GM12891 (cell line): ENCODE data around the gene HSD11B1L.

Source experiments
- DNase-seq: peaks from one replicate; pipeline ENCODE4 v3.0.0; 2011; ENCODE audit warnings: low spot score; ENCODE audit not compliant: insufficient read length
- FAIRE-seq: peaks from 2 replicates; lab custom pipeline; 2011; peaks lifted over from hg19 to GRCh38; lab: Jason Lieb, UNC
- PAX5 ChIP-seq: IDR thresholded peaks from 2 replicates; pipeline ENCODE4 v1.6.1; 2011; ENCODE audit warnings: low read length, moderate library complexity, mild to moderate bottlenecking; ENCODE audit not compliant: insufficient read depth, severe bottlenecking
- POLR2A ChIP-seq: IDR thresholded peaks from 2 replicates; pipeline ENCODE4 v1.6.1; 2011; ENCODE audit warnings: low read depth, low read length, control low read depth
- POLR2AphosphoS5 ChIP-seq: IDR thresholded peaks from 2 replicates; pipeline ENCODE4 v1.6.1; 2011; ENCODE audit warnings: low read depth, low read length, control low read depth
- POU2F2 ChIP-seq: IDR thresholded peaks from 2 replicates; pipeline ENCODE4 v1.6.1; 2011; ENCODE audit warnings: low read depth, mild to moderate bottlenecking, control low read depth, low read length, moderate library complexity
- SPI1 ChIP-seq: IDR thresholded peaks from 2 replicates; pipeline ENCODE4 v1.6.1; 2011; ENCODE audit warnings: low read depth, low read length, control low read depth
- TAF1 ChIP-seq: IDR thresholded peaks from 2 replicates; pipeline ENCODE4 v1.6.1; 2011; ENCODE audit warnings: low read depth, low read length, control low read depth

HSD11B1L gene

DNA sequence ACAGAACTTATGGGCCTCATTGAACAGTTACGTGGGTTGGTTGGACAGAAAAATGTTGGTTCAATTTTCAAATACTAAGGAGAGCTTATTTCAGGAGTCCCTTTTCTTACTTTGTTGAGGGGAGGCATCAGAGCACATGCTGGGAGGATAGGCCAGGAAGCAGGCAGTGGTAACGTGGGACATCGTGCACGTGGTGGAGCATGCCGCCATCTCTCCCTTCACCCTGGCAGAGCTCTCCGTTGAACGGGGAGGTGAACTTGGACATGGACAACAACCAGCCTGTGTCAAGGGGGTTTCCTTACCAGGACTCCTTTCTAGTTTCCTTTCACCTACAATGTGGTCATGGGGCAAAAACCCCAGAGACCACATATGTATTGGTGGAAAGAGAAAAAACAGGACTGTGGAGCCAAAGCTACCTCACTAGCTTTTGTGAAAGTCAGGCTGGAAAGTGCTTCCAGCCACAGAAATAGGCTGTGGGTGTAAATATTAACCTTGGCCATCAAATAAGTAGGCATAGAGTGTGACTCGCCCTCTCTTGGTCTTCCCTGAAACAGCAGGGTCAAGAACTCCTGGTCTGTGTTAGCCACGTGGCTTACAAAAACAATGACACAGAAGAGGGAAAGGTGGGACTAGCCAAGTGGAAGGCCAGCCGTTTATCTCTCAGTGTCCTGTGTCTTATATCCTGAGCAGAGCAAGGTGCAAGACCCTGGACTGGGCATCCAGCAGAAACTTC, 14.9 kb upstream of the HSD11B1L start:
- FAIRE-seq (peak; percentile 47), DNase-seq (no peak)
- no peak for TF ChIP-seq POLR2A
- TF ChIP-seq POLR2AphosphoS5, result no peak; the same call in 1 of the 2 replicates
- TF ChIP-seq PAX5, result no peak
- no peak for TF ChIP-seq SPI1
- TF ChIP-seq TAF1, result no peak
- TF ChIP-seq POU2F2, result no peak

DNA sequence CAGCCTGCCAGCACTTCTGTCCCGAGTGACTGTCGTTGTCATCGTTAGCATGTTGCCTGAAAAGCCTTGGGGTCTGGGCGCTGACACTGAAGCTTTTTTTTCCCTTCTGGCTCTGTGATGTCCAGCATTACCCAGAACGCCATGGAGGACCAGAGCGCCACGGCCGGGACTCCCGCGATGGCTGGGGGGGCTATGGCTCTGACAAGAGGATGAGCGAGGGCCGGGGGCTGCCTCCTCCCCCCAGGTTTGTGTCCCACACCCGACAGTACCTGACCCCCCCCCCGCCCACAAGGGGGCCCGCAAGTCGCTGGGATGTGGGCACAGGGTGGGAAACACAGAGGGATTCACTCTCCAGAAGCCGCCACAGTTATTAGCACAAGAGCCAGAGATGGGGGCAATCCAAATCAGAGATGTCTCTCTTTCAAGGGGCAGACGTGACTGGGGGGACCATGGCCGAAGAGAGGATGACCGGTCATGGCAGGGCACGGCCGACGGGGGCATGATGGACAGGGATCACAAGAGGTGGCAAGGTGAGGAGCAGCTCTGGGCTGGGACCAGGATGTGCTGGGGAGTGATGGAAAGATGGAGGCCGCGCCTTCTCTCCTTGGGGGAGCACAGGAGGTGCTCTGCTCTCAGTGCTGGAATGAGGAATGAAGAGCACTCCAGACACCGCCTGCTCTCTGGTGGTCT, 13.8 kb upstream of the HSD11B1L start:
- TF ChIP-seq POLR2AphosphoS5 (no peak), POU2F2 (no peak), PAX5 (no peak), TAF1 (no peak), POLR2A (no peak), SPI1 (no peak)
- FAIRE-seq (no peak), DNase-seq (no peak)

DNA sequence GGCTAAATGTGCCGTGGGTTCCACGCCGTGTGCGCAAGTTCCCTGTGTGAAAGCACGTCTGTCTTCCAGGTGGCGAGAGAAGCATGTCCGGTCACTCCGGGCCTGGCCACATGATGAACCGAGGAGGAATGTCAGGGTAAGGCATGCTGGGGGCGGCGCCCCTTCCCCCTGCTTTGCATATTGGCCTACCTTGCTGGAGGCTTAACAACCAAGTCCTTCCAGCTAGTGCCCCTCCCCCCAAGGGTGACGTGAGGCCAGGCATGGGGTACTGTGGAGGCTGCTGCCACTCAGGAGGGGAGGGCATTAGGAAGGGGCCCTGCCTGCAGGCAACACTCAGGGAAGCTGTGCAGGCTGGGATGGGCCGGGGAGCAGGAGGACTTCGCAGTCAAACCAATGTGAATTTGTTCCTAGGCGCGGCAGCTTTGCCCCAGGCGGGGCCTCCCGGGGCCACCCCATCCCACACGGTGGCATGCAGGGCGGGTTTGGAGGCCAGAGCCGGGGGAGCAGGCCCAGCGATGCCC, 13.0 kb upstream of the HSD11B1L start:
- no peak for TF ChIP-seq PAX5
- no peak for TF ChIP-seq SPI1
- peak; percentile 49; the same call in 1 of the 2 replicates for TF ChIP-seq POLR2A
- TF ChIP-seq POLR2AphosphoS5, result no peak; the same call in 1 of the 2 replicates
- no peak for FAIRE-seq
- no peak for DNase-seq

DNA sequence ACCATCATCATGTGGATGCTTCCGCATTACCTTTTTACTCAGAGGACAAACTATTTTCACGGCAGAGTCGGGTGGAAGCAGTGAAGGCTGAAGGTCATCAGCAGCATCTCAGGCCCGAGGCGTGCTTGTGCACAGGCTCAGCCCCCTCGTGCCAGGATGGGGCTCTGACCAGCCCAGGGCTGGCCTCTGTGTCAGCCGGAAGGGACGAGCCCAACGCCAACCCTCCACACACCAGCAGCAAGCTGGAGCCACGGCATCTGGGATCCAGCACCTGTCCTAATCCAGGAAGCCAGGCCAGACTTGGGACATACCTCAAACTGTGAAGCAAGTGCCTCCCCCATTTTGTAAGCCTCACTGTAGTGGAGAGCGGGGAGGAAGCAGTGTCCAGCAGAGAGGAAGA, 11.6 kb upstream of the HSD11B1L start:
- TF ChIP-seq POLR2A (no peak; the same call in 1 of the 2 replicates), PAX5 (no peak), TAF1 (no peak), POU2F2 (no peak), POLR2AphosphoS5 (no peak), SPI1 (no peak)
- FAIRE-seq (no peak), DNase-seq (no peak)

DNA sequence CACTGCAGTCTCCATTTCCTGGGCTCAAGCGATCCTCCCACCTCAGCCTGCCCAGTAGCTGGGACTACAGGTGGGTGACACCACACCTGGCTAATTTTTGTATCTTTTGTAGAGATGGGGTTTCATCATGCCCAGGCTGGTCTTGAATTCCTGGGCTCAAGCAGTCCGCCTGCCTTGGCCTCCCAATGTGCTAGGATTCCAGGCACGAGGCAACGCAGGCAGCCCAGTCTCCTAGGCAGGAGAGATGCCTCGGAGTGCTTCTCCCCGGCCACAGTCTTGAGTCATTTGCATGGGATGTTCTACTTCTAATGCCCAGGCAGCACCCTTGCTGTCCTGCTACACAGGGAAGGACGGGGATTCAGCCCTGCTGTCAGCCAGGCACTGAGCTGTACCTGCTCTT, 9.2 kb upstream of the HSD11B1L start:
- no peak for TF ChIP-seq PAX5
- no peak for TF ChIP-seq POLR2A
- TF ChIP-seq TAF1, result no peak
- no peak for TF ChIP-seq SPI1
- no peak for TF ChIP-seq POLR2AphosphoS5
- no peak for TF ChIP-seq POU2F2
- no peak for FAIRE-seq
- DNase-seq, result no peak

DNA sequence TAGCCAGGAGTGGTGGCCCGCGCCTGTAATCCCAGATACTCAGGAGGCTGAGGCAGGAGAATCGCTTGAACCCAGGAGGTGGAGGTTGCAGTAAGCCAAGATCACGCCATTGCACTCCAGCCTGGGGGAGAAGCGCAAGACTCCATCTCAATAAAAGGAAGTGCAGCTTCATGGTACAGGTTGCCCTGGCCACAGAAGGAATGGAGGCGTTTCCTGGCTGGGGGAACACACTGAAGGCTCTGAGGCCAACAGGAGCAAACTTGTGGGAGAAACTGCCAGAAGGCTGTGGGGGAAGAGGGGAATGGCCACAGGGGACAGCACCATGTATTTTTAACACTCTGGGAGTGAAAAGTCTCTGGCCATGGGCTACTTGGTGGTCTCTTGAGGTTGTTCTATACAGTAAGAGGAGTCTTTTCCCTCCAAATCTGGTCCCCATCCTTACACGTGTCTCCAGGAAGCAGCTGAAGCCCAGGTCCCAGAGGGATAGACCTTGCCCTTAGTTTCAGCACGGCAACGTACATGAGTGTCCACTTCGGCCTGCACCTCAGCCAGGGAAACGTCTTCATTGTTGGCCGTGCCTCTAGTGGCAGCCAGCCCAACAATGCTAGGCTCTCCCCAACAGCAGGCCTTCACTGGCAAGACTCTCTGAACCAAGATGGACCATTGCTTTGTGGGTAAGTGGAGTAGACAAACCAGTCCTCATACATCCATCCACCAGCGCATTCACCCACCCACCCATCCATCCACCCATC, 7.9 kb upstream of the HSD11B1L start:
- TF ChIP-seq POLR2A (no peak; the same call in 1 of the 2 replicates), POLR2AphosphoS5 (peak; percentile 52; the same call in 1 of the 2 replicates)
- FAIRE-seq (no peak), DNase-seq (no peak)

DNA sequence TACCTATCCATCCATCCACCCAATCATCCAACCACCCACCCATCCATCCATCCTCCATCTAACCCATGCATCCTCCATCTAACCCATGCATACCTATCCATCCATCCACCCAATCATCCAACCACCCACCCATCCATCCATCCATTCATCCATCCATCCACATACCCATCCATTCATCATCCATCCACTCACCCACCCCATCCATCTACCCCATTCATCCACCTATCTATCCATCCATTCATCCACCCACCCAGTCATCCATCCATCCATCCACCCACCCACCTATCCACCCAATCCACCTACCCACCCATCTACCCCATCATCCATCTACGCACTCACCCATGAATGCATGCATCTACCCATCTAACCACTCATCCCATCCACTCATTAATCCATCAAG, 7.1 kb upstream of the HSD11B1L start:
- peak; percentile 92 for FAIRE-seq
- no peak for TF ChIP-seq PAX5
- no peak for TF ChIP-seq POU2F2
- no peak for TF ChIP-seq SPI1
- no peak for TF ChIP-seq TAF1
- TF ChIP-seq POLR2A, result no peak
- no peak for TF ChIP-seq POLR2AphosphoS5
- no peak for DNase-seq

DNA sequence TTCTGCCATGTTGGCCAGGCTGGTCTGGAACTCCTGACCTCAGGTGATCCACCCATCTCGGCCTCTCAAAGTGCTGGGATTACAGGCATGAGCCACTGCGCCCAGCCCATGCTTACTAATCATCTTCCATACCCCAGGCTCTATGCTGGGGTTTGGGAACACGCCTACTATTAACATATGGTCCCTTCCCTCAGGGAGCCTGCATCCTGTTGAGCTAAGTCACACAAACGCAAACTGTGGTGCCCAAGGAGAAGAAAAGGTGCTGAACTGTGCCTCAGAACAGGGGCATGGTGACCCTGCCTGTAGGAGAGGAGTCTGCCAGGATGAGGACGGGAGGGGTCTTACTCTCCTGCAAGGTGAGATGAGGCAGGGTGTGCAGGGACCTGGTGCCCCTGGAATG, 6.1 kb upstream of the HSD11B1L start:
- DNase-seq (no peak), FAIRE-seq (no peak)
- TF ChIP-seq POLR2A (no peak), TAF1 (no peak), POLR2AphosphoS5 (peak; percentile 29; the same call in 1 of the 2 replicates), PAX5 (no peak), POU2F2 (no peak), SPI1 (no peak)

DNA sequence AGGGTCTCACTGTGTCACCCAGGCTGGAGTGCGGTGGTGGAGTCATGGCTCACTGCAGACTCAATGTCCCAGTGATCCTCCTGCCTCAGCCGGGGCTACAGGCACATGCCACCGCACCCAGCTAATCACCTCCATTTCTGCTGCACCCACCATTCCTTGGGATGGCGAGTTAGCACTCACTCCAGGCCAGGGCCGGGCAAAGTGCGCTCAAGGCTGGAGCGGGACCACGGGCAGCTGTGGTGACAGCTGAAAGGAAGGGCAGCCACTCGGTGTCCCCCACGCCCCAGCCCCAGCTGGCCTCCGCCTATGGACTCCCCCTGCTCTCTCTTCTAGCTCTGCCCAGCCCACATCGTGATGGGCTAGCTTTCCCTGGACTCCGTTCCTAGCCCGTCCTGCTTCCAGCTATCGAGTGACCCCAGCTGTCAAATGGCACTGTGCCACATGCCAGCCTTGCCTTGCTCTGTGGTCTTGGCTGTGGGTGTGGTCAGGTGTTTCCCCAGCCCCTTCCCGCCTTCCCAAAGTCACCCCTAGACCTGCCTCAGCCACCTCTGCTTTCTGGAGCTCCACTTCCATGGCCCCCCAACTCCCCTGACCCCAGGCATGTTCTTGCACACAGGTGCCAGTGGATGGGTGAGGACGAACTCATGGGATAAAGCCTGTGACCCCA, 4.6 kb upstream of the HSD11B1L start:
- TF ChIP-seq POU2F2 (no peak), SPI1 (no peak), PAX5 (no peak), TAF1 (no peak), POLR2A (no peak), POLR2AphosphoS5 (no peak)
- DNase-seq (no peak), FAIRE-seq (no peak)
